OCI-LY3 (cell line): ENCODE data around the gene NOS2.

Source experiments
- EZH2phosphoT487 ChIP-seq: fragments of 200-600 bp; shearing (Covaris generic); IDR thresholded peaks from 2 replicates; pipeline ENCODE4 v1.6.1; 2018; ENCODE audit warnings: antibody characterized with exemption, mixed run types, low read depth
- TF ChIP-seq, protein P1 (sequence below): fragments of 200-600, 300-600 bp; sonication (generic); IDR thresholded peaks from 2 replicates; pipeline ENCODE4 v1.5.1; 2014; ENCODE audit warnings: antibody characterized with exemption, low read length, low read depth

DNA sequence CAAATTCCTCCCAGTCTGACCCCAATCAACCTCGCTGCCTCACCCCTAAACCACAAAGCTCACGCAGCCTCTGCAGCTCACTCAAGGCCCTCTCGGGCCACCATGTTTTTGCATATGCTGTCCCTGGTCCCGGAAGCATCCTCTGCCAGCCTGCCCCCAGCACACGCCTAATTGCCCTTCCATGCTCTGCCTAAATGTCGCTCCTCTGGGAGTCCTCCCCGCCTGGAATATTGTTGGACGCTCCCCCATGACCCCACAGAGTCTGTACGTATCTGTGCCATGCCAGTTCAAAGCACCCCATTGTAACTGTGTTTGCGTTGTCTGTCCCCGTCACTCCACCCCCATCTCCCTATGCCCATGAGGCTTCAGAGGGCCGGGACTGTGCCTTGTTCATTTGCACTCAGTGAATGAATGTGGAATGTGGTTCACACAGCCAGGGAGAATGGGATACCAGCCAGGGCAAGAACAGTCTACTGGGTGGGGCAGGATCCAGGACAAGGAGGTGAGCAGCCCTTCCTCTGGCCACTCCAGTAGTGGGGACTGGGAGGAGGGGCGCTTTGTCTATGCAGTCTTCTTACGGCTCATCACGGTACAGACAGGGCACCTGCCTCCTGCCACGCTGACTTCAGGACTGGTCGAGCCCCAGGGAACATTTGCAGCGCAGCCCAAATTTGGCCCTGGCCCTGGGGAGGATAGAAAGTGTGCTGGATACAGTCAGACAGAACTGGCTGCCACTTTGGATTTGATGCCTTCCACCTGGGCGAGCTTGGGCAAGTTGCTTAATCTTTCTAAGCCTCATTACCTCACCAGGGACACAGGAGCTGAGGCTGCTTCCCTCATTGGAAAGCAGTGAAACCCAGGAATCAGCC, 48.5 kb downstream of the NOS2 start:
- TF ChIP-seq, protein P1, sequence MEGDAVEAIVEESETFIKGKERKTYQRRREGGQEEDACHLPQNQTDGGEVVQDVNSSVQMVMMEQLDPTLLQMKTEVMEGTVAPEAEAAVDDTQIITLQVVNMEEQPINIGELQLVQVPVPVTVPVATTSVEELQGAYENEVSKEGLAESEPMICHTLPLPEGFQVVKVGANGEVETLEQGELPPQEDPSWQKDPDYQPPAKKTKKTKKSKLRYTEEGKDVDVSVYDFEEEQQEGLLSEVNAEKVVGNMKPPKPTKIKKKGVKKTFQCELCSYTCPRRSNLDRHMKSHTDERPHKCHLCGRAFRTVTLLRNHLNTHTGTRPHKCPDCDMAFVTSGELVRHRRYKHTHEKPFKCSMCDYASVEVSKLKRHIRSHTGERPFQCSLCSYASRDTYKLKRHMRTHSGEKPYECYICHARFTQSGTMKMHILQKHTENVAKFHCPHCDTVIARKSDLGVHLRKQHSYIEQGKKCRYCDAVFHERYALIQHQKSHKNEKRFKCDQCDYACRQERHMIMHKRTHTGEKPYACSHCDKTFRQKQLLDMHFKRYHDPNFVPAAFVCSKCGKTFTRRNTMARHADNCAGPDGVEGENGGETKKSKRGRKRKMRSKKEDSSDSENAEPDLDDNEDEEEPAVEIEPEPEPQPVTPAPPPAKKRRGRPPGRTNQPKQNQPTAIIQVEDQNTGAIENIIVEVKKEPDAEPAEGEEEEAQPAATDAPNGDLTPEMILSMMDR = no peak
- no peak for TF ChIP-seq EZH2phosphoT487
